MM.1S (cell line): ENCODE results near the gene FOXN1.

Experiments
- CTCF ChIP-seq: fragments of 300-600 bp; sonication (generic); IDR thresholded peaks from 2 replicates; pipeline ENCODE4 v1.5.1; 2016; ENCODE audit warnings: antibody characterized with exemption, low read length, mixed read lengths
- EZH2 ChIP-seq: fragments of 300-600 bp; sonication (generic); optimal IDR thresholded peaks from 2 replicates; pipeline ENCODE3; 2017; ENCODE audit warnings: low read depth, mild to moderate bottlenecking, antibody characterized with exemption, low read length, mixed read lengths
- EZH2phosphoT487 ChIP-seq: fragments of 300-600 bp; sonication (generic); IDR thresholded peaks from 2 replicates; pipeline ENCODE4 v1.6.1; 2018; ENCODE audit warnings: antibody characterized with exemption, low read length

GRCh38 chr17:28501421-28502284 is 4.5 kb upstream of the FOXN1 start:
- TF ChIP-seq CTCF: no peak
- TF ChIP-seq EZH2: no peak
- no peak for TF ChIP-seq EZH2phosphoT487
